HG02981 (cell line): ENCODE data around the gene RPAP3.

ENCODE experiments used
- ATAC-seq: cut with Tn5 transposase; IDR thresholded peaks from one replicate; pipeline ENCODE4 v1.9.1; 2021; ENCODE audit warnings: mild to moderate bottlenecking, moderate library complexity; ENCODE audit not compliant: unreplicated experiment

Gene RPAP3

DNA sequence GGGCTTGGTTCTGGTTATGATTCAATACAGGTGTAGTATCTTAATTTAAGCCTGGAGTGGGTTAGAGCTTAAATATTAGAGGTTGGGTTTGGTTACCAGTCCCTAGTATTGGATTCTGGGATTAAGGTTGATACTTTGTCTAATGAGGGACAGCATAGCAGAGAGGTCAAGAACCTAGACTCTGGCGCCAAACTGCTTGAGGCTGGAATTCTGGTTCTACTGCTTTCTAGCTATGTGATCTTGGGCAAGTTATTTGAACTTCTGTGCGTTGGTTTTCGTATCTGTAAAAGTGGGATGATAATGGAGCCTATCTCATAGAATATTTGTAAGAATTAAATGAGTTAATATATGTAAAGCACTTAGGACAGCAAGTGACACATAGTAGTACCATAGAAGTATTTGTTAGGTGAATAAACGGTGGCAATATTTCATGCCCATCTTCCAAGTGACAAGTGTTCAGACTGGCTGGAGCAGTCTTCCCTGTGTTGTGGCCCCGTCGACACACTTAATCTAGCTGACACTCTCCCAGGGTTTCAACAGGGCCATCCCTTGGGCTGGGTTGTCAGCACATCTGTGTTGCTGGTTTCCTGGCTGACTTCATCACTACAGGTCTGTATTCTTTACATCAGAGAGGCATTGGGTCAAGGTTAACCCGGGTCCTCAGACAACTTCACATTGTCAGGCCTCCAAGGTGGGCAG, 16.5 kb upstream of the RPAP3 start:
- no peak for ATAC-seq

DNA sequence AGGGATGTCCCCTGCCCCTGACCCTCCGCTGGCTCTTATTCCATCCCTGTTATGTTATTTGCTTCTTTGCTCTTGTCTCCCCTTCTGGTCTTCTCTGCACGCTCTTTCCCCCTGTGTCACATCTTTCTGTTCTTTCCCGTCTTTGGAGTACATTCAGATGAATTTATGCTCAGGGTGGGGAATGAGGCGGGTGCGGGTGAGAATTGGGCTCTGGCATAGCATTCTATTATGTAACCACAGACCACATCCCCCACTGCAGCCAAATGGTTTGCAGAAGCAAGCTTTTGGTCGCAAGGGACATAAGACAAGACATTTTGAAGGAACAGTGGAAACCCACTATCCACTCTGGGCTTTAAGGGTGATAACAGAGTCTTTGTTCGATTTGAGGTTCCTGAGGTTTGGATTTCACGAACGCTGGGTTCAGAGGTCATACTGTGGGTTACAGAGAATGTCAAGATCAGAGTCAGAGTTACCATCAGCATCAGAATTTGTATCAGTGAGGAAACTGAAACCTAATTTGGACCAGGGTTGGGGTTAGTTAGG, 15.7 kb upstream of the RPAP3 start:
- ATAC-seq: no peak

DNA sequence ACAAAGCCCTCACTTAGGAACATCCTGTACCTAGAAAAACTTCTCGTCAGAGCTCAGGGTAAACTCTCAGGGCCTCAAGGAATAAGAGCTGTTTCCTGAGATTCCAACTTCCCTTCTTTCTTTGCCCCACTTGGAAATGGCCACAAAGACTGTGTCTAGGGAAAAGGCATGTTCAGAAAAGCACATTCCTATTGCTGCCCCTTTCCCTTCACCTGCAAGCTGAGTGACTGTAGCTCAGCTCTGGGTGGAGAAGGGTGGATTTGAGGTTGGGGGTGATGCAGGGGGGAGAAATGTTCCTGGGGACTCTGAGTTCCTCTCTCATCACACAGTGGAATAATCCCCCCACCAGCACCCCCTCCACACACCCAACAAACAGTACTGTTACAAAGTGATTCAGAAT, 12.7 kb upstream of the RPAP3 start:
- ATAC-seq: no peak

DNA sequence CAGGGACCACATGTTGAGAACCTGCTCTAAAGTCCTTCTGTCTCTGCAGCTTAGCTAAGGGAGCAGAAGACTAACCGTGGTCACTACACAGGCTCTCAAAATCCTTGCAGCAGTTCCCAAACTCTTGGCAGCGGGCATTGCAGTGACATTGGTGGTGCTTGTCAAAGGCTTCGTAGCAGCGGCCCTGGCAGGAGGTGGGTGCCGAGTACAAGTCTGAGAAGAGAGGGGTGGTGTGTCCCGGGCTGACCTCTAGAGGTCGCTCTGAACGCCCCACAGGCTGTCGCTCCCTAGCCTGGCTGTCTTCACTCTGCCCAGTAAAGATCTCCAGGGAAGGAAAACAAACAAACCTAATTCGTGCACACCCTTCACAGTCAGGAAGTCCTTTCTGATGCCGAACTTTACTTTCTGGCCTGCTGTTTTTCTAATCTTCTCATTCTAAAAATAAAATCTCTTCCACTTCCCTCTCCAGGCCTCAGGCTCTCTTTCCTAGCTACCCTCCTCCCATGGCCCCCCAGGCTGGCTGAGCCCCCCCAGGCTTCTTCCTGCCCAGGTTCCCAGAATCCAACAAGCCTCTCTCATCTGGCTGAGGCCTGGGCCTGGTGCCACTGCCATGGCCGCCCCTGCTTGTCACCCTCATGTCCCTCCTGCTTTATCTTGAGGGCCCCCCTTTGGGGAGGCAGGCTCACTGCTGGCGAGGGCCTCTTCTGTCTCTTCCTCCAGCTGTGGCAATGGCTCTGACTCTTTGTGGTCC, 11.8 kb upstream of the RPAP3 start:
- ATAC-seq: peak; percentile 44

DNA sequence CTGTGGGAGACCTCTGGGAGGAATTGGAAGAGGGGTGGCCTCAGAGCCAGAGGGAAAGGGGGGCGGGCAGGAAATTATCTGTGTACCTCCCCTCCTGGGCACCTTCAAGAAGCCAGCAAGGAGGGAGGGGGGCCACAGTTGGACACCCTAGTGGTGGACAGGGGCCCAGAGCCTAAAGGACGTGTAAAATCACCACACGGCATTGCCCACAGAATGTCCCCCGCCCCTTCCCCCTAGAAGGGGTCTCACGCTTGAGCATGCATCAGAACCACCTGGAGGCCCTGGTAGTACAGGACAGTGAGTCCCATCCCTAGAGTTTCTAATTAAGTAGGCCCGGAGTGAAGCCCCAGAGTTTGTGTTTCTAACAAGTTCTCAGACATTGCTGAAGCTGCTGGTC, 11.2 kb upstream of the RPAP3 start:
- no peak for ATAC-seq

DNA sequence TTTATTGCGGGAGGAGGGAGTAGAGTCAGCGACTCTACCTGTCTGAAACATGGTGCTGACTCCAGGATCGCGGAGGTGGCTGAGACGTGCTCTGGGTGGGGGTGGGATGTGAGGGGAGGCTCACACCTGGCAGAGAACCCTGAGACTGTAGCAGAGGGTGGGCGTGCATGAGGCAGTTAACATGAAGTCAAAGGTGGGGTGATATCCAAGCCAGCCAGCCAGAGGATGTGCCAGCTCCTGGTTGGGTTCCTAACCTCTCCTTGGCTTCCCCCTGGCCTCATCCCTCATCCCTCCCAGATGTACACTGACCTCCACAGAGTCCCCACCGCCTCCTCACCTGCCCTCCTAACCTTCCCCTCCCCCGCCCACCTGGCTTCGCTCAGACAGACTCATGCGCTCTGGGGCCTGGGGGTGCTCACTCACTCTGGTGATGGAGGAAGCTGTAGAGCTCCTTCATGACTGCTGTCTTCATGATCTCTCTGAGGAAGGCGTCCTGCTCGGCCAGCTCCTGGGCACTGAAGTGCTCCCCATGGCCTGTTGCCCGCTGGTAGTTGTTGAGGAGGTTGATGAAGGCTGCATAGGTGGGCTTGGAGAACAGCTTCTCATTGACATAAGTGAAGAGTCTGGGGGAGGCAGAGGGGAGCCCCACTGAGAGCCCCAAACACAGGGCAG, 10.2 kb upstream of the RPAP3 start:
- no peak for ATAC-seq

DNA sequence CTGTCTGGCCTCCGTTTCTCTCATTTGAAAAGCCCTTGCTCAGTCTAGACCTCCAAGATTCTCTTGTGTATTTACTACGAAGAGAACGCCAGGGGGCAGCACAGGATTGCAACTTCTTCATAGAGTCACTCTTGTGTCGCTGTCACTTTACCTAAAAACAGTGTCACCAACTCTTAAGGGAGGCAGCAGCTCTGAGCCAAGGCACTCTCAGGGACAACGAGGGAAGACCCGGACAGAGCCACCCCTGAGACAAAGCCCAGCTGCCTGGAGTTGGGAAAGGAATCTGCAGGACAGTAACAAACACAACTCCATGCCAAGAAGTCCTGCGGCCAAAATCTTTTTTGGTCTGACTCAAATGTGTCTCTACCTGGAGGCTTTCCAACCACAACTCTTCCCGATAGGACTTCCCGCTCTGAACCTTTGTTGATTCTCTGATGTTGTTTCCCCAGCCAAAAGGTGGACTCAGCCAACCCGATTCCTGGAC, 9.6 kb upstream of the RPAP3 start:
- ATAC-seq: peak; percentile 65

DNA sequence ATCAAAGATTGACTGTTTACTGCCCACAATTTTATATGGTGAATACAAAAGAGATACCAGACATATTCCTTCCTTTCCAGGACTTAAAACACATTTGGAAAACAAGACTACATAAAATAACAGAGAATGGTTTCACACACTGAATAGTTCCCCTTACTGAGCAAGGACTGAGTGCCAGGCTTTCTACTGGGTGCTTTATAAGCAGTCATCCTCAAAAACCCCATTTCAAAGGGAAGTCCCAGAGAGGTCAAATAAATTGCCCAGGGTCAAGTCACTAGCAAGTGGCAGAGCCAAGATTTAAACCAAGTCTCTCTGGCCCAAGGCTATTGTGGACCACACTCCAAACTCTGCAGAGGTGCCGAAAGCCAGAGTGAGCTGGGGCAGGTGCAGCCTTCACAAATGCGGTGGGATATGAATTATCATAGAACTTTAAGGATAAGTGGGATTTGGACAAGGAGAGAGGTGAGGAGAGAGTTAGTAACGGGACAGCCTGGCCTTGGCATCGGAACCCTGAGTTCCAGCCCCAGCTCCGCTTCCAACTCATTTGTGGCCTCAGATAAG, 9.1 kb upstream of the RPAP3 start:
- peak; percentile 11 for ATAC-seq

DNA sequence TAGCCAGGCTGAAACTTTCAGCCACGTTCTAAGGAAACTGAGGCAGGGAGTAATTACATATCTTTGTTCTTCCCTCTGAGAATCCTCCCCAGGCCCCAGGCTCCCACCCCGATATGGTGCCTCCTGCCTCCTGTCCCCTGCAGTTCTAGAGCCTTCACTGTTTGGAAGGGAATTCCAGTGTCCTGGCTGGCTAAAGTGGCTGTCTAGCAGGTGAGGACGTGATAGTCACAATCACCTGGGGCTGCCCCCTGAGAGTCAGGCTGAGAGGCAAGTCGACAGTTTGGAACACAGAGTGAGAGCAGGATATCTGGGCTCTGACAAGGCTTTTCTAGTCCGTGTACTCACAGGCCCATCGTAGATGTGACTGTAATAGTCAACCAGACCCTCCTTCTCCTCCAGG, 6.3 kb upstream of the RPAP3 start:
- ATAC-seq: no peak

DNA sequence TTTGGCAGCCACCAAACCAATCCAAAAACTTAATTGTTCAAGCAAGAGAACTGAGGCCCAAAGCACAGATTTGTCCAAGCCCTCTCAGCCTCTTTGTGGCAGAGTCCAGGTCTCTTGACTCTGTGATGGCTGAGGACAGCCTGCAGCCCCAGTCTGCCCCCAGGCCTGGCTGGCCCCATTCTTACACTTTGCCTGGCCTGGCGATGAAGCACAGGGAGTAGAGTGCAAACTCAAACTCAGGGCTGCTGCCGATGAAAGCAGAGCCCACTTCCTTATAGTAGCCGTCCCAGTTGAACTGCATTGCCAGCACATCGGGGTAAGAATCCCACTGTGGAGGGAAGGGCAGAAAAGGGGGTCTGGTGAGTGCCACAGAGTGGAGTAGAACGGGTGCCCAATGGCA, 5.6 kb upstream of the RPAP3 start:
- no peak for ATAC-seq

DNA sequence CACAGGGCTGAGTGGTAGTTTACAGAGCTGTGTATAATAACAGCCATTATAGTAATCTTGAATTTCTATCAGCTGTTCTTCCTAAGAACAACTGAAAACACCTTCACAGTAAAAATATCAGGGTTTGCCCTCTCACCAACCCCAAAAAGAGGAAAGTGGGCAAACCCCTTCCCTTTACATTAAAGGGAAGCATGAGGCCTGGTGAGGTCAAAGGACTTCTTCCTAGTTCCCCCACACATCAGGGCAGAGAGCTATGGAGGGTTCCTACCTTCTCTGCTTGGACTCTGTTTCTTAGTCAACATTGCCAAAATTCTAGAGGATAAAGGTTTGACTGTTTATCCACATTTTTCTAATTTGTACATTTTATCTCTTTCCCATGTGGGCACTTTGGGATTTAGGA, 4.4 kb upstream of the RPAP3 start:
- ATAC-seq: no peak

DNA sequence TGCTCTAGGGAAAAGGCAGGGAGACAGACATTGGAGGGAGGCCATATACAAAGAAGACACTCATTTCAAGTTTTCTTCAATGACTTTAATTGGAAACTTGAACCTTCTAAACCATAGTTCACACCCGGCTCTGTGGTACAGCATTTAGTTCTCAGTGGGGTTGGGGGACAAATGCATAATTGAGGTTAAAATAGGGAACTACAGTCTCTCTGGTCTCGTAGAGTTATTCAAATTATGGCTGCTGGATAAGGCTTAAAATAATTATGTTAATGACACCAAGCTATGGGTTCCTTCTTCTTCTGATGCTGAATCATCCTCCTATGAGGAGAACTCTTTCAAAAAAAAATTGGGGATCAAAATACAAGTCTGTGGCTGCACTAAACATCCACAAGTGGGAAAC, 3.8 kb upstream of the RPAP3 start:
- ATAC-seq: no peak

DNA sequence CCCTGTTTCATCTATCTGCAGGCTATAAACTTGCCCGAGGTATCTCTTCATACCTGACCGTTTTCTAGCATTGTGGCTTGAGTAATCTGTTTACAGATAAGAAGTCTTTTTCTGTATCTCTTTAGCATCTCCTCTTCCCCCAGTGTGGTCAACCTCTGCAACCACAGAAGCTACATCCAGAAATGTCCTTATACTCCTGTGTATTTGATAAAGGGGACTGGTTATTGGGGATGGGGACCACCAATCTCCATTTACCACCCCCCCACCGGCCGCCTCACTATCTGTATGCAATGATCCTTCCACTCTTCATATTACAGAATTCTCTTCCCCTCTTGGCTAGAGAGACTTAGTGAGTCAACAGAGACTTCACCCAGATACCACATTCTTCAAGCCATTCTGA, 3.4 kb upstream of the RPAP3 start:
- no peak for ATAC-seq

DNA sequence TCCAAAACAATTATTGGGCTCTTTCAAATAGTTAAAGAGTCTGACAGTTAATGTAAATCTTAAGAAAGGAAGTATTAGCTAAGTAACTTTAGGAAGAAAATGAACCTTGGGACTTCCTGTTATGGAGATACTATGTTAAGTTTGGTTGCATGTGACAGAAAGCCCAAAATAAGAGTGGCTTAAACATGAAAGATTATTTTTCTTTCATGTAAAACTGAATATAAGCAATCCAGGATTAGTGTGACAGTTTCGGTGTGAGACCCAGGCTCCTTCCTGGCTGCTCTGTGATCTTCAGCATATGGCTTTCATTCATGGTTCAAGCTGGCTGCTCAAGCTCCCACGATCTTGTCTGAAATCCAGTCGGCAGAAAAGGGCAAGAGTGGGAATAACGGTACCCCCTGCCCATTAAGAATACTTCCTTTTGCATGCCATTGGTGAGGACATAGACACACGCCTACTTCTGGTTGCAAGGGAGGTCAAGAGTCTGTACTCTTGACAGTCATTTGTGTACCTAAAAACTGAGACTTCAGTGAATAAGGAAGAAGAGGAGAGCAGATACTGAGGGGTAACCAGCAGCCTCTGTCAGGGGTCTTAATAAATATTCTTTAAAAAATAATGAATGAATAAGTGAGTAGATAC, 2.2 kb upstream of the RPAP3 start:
- ATAC-seq: no peak

DNA sequence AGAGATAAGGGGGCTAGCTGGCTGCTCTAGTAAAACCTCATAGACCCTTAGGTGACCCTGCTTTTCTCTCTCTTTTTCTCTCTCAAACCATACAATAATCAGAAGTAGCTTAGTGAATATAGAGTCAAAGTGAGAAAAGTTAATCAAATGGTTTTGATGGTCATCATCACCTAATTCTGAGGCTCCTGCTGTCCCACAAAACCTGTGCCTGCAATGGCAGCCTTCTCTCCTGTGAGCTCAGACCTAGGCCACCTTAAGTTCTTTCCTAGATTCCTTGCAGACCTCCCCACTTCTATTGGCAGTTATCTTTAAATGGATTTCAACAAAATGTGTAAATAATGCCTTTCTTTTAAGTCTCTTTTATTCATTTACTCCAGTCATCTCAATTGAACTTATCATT, 1.5 kb upstream of the RPAP3 start:
- ATAC-seq: no peak

DNA sequence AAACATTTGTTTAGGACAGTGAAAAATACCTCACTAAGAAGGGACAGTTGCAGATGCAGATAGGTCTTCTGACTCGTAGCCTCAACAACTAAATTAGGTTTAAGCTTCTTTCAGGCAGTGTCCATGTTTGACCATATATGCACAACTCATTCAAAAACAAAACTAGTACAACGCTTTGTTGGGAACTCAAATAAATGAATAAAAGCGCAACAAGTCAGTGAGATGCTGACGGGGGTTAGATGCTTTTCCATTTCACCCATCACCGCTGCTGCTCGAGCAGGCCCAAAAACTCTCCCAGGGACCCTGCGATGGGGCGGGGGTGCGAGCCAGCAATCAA, 633 bp downstream of the RPAP3 start:
- no peak for ATAC-seq

DNA sequence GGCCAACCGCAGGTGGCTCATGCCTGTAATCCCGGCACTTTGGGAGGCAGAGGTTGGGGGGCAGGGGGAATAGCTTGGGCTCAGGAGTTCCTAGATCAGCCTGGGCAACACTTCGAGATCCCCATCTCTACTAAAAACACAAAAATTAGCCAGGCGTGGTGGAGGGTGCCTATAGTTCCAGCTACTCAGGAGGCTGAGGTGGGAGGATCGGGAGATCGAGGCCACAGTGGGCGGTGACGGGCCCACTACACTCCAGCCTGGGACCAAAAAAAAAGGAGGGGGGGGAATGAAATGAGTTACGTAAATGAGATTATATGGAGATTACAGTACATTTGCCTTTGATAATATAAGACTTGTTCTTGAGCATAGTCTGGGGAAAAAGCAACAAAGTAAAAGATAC, 1.1 kb downstream of the RPAP3 start:
- ATAC-seq: no peak

DNA sequence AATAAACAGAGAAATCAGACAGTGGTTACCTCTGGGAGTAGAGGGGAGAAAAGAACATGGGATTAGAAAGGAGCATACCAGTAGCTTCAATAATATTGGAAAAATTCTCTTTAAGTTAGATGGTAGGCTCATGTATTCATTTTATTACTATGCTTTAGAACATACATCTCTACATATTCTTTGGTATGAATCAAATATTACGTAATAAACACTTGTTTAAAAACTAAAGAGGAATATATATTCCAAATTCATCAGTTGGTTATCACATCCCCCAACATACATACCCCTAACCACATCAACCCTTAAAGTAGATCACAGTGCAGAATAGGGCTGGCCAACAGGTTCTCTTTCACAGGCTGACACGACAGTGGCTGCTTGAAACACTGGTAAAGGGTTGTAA, 5.6 kb downstream of the RPAP3 start:
- no peak for ATAC-seq

DNA sequence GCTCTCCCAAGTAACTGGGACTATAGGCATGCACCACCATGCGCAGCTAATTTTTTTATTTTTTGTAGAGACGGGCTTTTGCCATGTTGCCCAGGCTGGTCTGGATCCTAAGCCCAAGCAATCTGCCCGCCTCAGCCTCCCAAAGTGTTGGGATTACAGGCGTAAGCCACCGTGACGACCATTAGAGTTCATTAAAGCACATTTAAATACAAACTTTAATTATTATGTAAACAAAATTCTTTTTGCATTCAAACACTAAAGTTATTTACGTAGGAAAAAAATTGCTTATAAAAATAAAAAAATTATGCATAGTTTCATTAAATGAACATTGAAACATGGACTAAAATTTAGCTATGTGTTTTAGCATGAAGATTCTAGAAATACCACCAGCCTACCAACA, 7.2 kb downstream of the RPAP3 start:
- no peak for ATAC-seq

DNA sequence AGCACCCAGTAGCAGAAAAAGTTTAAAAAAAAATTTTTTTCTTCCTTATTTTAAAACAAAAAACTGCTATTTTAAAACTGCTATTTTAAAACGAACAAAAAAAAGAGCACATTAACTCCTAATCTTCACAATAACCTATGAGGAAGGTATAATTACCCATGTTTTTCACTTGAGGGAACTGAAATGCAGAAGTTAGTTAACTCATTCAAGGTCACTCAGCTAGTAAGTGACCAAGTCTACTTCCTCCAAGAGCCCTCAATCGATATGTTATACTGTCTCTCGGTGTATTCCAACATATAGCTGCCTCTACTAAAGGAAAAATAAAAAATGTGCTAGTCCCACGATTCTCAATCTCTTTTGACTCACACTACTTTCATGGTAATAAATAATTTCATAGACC, 7.8 kb downstream of the RPAP3 start:
- no peak for ATAC-seq

DNA sequence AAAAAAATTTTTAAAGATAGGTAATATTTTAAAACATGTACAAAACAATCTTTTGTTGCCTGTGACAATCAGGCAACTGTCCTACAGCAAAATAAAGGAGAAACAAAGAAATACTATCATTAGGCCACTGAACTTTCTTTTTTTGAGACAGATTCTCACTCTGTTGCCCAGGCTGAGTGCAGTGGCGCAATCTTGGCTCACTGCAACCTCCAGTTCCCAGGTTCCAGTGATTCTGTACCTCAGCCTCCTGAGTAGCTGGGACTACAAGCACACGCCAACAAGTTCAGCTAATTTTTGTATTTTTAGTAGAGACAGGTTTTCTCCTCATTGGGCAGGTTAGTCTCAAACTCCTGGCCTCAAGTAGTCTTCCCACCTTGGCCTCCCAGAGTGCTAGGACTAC, 16.6 kb downstream of the RPAP3 start:
- no peak for ATAC-seq
